Measurements from ENCODE around the gene KCNK10.

KCNK10 gene

DNA sequence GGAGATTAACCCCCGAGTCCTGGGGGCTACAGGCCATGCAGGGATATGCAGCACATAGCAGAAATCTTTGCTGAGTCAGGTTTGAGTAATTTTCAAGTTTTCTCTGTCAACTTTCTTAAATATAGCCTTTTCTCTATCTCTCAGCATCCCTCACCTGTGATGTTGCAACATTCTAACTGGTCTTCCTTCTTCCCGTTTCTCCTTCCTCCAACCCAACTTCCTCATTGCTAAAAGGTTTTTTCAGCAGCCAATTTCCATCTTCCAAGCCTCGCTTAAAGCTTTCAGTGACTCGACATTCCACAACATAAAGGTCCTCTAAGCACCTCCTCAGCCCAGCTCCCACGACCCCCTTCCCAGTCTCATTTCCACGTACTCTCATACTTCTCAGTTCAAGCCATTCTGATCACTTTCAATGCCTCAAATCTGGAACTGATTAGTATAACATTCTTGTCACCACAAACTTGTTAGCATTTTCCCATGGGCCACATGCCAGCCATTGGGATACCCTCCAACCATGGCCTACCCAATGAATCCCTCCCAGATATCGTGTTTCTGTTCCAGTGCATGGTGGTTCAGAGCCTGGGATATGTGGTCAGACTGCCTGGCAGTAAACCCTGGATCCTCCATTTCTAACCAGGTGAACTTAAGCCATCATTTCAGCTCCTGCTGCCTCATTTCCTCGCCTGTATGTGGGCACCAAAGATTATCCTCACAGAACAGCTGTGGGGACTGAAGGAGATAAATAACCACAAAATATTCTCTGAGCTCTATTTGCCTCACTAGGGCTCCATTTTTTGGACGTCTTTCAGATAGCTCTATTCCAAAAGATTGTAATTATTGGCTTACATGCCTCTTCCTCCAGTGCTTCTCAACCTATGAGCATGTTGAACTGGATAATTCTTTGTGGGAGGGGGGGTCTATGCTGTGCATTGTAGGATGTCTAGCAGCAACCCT, 65.8 kb downstream of the KCNK10 start:
- Histone ChIP-seq H4K20me1 (ENCODE audit: insufficient read depth, low read length) (no peaks in the 10 kb centered on the region), H3K79me2 (ENCODE audit: insufficient read depth, low read length) (no peaks in the 10 kb centered on the region), H2AFZ (ENCODE audit: low read depth, low read length) (no peak overlapping the region), H3K27ac (ENCODE audit: low read length) (no peak overlapping the region), H3K9ac (ENCODE audit: low read depth, low read length) (no peak overlapping the region), H3K4me1 (ENCODE audit: insufficient read depth, low read length) (no peaks in the 10 kb centered on the region), H3K27me3 (ENCODE audit: insufficient read depth, low read length, poor library complexity) (peaks cover 10% of the 10 kb centered on the region), H3K9me3 (ENCODE audit: insufficient read depth, low read length, severe bottlenecking) (no peaks in the 10 kb centered on the region), H3K36me3 (ENCODE audit: insufficient read depth, low read length) (no peaks in the 10 kb centered on the region), H3K4me2 (ENCODE audit: insufficient read depth, low read length) (no peak overlapping the region), H3K4me3 (ENCODE audit: low read depth in 1 of 2, low read length in 2 of 2) (no peak overlapping the region)
- DNase-seq (no peak), ATAC-seq (ENCODE audit: insufficient read depth, low read depth) (no peak)
- TF ChIP-seq, protein P1, sequence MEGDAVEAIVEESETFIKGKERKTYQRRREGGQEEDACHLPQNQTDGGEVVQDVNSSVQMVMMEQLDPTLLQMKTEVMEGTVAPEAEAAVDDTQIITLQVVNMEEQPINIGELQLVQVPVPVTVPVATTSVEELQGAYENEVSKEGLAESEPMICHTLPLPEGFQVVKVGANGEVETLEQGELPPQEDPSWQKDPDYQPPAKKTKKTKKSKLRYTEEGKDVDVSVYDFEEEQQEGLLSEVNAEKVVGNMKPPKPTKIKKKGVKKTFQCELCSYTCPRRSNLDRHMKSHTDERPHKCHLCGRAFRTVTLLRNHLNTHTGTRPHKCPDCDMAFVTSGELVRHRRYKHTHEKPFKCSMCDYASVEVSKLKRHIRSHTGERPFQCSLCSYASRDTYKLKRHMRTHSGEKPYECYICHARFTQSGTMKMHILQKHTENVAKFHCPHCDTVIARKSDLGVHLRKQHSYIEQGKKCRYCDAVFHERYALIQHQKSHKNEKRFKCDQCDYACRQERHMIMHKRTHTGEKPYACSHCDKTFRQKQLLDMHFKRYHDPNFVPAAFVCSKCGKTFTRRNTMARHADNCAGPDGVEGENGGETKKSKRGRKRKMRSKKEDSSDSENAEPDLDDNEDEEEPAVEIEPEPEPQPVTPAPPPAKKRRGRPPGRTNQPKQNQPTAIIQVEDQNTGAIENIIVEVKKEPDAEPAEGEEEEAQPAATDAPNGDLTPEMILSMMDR (IDR thresholded peaks at IDR 0.05; ENCODE audit: borderline replicate concordance, extremely low read depth, low read length, poor library complexity, severe bottlenecking): no peak
- TF ChIP-seq EZH2 (IDR thresholded peaks at IDR 0.05; ENCODE audit: borderline replicate concordance, low read depth, low read length, severe bottlenecking): no peak

DNA sequence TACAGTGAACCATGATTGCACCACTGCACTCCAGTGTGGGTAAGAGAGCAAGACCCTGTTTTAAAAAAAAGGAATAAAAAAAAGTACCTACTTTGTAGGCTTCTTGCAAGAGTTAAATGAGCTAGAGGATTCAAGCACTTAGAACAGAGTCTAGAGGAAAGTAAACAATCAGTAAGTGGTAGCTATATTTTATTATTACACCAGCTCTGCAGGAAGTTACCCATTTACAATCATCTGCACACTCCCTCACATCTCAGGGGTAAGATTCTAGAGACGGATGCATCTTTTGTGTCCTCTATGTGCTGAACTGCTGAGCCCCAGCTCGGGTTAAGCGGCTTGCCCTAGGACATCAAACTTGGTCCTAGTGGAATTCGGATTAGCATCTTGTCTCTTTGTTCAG, 67.3 kb downstream of the KCNK10 start:
- peaks cover 7% of the 10 kb centered on the region for H3K27me3 ChIP-seq (ENCODE audit: insufficient read depth, low read length, poor library complexity)
- ATAC-seq (ENCODE audit: insufficient read depth, low read depth) (no peak), DNase-seq (no peak)
- TF ChIP-seq EZH2 (IDR thresholded peaks at IDR 0.05; ENCODE audit: borderline replicate concordance, low read depth, low read length, severe bottlenecking): no peak
- TF ChIP-seq, protein P1 (IDR thresholded peaks at IDR 0.05; ENCODE audit: borderline replicate concordance, extremely low read depth, low read length, poor library complexity, severe bottlenecking): no peak
- no peaks in the 10 kb centered on the region for H4K20me1 ChIP-seq (ENCODE audit: insufficient read depth, low read length)
- H3K4me2 ChIP-seq (ENCODE audit: insufficient read depth, low read length): no peak overlapping the region
- no peak overlapping the region for H3K9ac ChIP-seq (ENCODE audit: low read depth, low read length)
- H3K4me1 ChIP-seq (ENCODE audit: insufficient read depth, low read length): no peaks in the 10 kb centered on the region
- H3K9me3 ChIP-seq (ENCODE audit: insufficient read depth, low read length, severe bottlenecking): no peaks in the 10 kb centered on the region
- H3K79me2 ChIP-seq (ENCODE audit: insufficient read depth, low read length): no peaks in the 10 kb centered on the region
- H3K27ac ChIP-seq (ENCODE audit: low read length): no peak overlapping the region
- no peaks in the 10 kb centered on the region for H3K36me3 ChIP-seq (ENCODE audit: insufficient read depth, low read length)
- H3K4me3 ChIP-seq (ENCODE audit: low read depth in 1 of 2, low read length in 2 of 2): no peak overlapping the region
- no peak overlapping the region for H2AFZ ChIP-seq (ENCODE audit: low read depth, low read length)

DNA sequence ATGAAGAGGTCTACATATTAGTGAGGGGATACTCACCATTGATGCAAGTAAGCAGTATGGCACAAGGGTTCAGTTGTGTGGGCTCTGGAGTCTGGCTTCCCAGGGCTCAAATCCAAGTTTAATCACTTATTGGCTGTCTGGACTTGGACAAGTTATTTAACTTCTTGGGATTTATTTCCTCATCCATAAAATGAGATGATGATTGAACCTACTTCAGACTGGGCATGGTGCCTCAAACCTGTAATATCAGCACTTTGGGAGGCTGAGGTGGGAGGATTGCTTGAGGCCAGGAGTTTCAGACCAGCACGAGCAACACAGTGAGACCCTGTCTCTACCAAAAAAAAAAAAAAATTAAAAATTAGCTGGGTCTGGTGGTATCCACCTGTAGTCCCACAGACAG, 67.9 kb downstream of the KCNK10 start:
- DNase-seq (no peak), ATAC-seq (ENCODE audit: insufficient read depth, low read depth) (no peak)
- Histone ChIP-seq H3K9me3 (ENCODE audit: insufficient read depth, low read length, severe bottlenecking) (no peaks in the 10 kb centered on the region), H2AFZ (ENCODE audit: low read depth, low read length) (no peak overlapping the region), H4K20me1 (ENCODE audit: insufficient read depth, low read length) (no peaks in the 10 kb centered on the region), H3K27me3 (ENCODE audit: insufficient read depth, low read length, poor library complexity) (peaks cover 5% of the 10 kb centered on the region), H3K4me3 (ENCODE audit: low read depth in 1 of 2, low read length in 2 of 2) (no peak overlapping the region), H3K79me2 (ENCODE audit: insufficient read depth, low read length) (no peaks in the 10 kb centered on the region), H3K4me1 (ENCODE audit: insufficient read depth, low read length) (no peaks in the 10 kb centered on the region), H3K9ac (ENCODE audit: low read depth, low read length) (no peak overlapping the region), H3K36me3 (ENCODE audit: insufficient read depth, low read length) (no peaks in the 10 kb centered on the region), H3K4me2 (ENCODE audit: insufficient read depth, low read length) (no peak overlapping the region), H3K27ac (ENCODE audit: low read length) (no peak overlapping the region)
- TF ChIP-seq EZH2 (IDR thresholded peaks at IDR 0.05; ENCODE audit: borderline replicate concordance, low read depth, low read length, severe bottlenecking): no peak
- TF ChIP-seq, protein P1 (IDR thresholded peaks at IDR 0.05; ENCODE audit: borderline replicate concordance, extremely low read depth, low read length, poor library complexity, severe bottlenecking): no peak

Measured in DND-41 (cell line).